Forelimb muscle (tissue), 1 donor: Measurements from ENCODE around the gene CRYBG2. TPM values are rescaled to one million over a fixed set of nuclear protein-coding genes. Genes with fewer than 3 reads are reported as not detected.

Source experiments
- DNase-seq: peaks from one replicate; pipeline ENCODE4 v3.0.0-alpha.2; 2013; ENCODE audit warnings: low read depth
- polyA plus RNA-seq: library from polyadenylated mRNA; unstranded; fragments of 120-200 nt; gene quantifications from one replicate; pipeline ENCODE4 v1.2.1, GENCODE V29; 2013; ENCODE audit not compliant: insufficient read length

The CRYBG2 gene
- polyA plus RNA-seq, 1 donor = not detected

GRCh38 chr1:26281091-26281958 is 72.6 kb downstream of the CRYBG2 start:
- DNase-seq = no peak

- DNase-seq = no peak
These were observed 73.4 kb downstream of the CRYBG2 start for GRCh38 chr1:26280333-26281042.

GRCh38 chr1:26279456-26280332 is 74.2 kb downstream of the CRYBG2 start, which contains the start of gene SH3BGRL3:
Gene SH3BGRL3 (plus strand): TSS chr1:26280086. CDS start chr1:26280156, 70 bp downstream.
- no peak for DNase-seq

GRCh38 chr1:26278724-26279455 is 75.0 kb downstream of the CRYBG2 start:
- no peak for DNase-seq

- no peak for DNase-seq
These were observed 75.6 kb downstream of the CRYBG2 start for GRCh38 chr1:26278303-26278702.

GRCh38 chr1:26277719-26278118 is 76.2 kb downstream of the CRYBG2 start:
- DNase-seq = no peak

- no peak for DNase-seq
These were observed 76.7 kb downstream of the CRYBG2 start for GRCh38 chr1:26277261-26277661.

GRCh38 chr1:26276432-26276838 is 77.5 kb downstream of the CRYBG2 start:
- DNase-seq = no peak

- no peak for DNase-seq
These were observed 78.1 kb downstream of the CRYBG2 start for GRCh38 chr1:26275580-26276431.

GRCh38 chr1:26274801-26275425 is 79.0 kb downstream of the CRYBG2 start:
- no peak for DNase-seq

Other genes with a start within 250 kb of the CRYBG2 start
- 6.0 TPM for gene PDIK1L, start 242.3 kb downstream of the CRYBG2 start, polyA plus RNA-seq
- 0.76 TPM for gene FAM110D, start 195.1 kb downstream of the CRYBG2 start, polyA plus RNA-seq
- gene C1orf232, start 185.2 kb downstream of the CRYBG2 start, polyA plus RNA-seq = not detected
- gene ZNF593, start 184.2 kb downstream of the CRYBG2 start, polyA plus RNA-seq = 21.5 TPM
- gene ZNF593OS, start 182.3 kb downstream of the CRYBG2 start, polyA plus RNA-seq = 1.5 TPM
- gene CNKSR1, start 176.6 kb downstream of the CRYBG2 start, polyA plus RNA-seq = 4.2 TPM
- gene CATSPER4, start 163.5 kb downstream of the CRYBG2 start, polyA plus RNA-seq = not detected
- 23.6 TPM for gene CEP85, start 119.9 kb downstream of the CRYBG2 start, polyA plus RNA-seq
- gene SH3BGRL3, start 74.0 kb downstream of the CRYBG2 start, polyA plus RNA-seq = 44.5 TPM
- gene UBXN11, start 47.5 kb downstream of the CRYBG2 start, polyA plus RNA-seq = 8.2 TPM
- 1.3 TPM for gene CD52, start 36.2 kb downstream of the CRYBG2 start, polyA plus RNA-seq
- gene ZNF683, start 18.6 kb upstream of the CRYBG2 start, polyA plus RNA-seq = not detected
- not detected for gene LIN28A, start 56.7 kb upstream of the CRYBG2 start, polyA plus RNA-seq
- 19.8 TPM for gene DHDDS, start 78.2 kb upstream of the CRYBG2 start, polyA plus RNA-seq
- gene HMGN2, start 118.3 kb upstream of the CRYBG2 start, polyA plus RNA-seq = 531 TPM
- gene RPS6KA1, start 175.6 kb upstream of the CRYBG2 start, polyA plus RNA-seq = 5.9 TPM